Type B pancreatic cell (in vitro differentiated cells): Measurements from ENCODE around the gene NFIX. TPM values are rescaled to one million over a fixed set of nuclear protein-coding genes. Genes with fewer than 3 reads are reported as not detected.

Experiments
- DNase-seq: peaks from one replicate; pipeline ENCODE4 v3.0.0; 2021; ENCODE audit warnings: mixed read lengths; ENCODE audit not compliant: unreplicated experiment; ENCODE audit errors: extremely low spot score
- H3K27ac Mint-ChIP-seq: 2 replicates; pipeline ENCODE4 v1.8.0; 2021; ENCODE audit warnings: mild to moderate bottlenecking, mixed read lengths
- H3K27me3 Mint-ChIP-seq: 2 replicates; pipeline ENCODE4 v1.8.0; 2021; ENCODE audit warnings: mixed read lengths
- H3K36me3 Mint-ChIP-seq: 2 replicates; pipeline ENCODE4 v1.8.0; 2021; ENCODE audit warnings: mixed read lengths
- H3K4me1 Mint-ChIP-seq: one replicate; pipeline ENCODE4 v1.8.0; 2021; ENCODE audit warnings: mixed read lengths; ENCODE audit not compliant: unreplicated experiment
- H3K4me3 Mint-ChIP-seq: 2 replicates; pipeline ENCODE4 v1.8.0; 2021; ENCODE audit warnings: mild to moderate bottlenecking, mixed read lengths
- H3K9me3 Mint-ChIP-seq: 2 replicates; pipeline ENCODE4 v1.8.0; 2021; ENCODE audit warnings: mixed read lengths
- total RNA-seq: library from RNA; stranded (reverse); gene quantifications from 2 replicates; pipeline ENCODE4 v1.2.1, GENCODE V29; 2021; ENCODE audit warnings: low replicate concordance
- TF ChIP-seq, protein P1 (sequence below): fragments of 200-600 bp; sonication (generic); conservative IDR thresholded peaks from 2 replicates; pipeline ENCODE4 v1.5.0; 2021; ENCODE audit warnings: antibody characterized with exemption, mild to moderate bottlenecking

NFIX gene
- total RNA-seq, 1 donor from 2014 or later: 12.4 TPM

DNA sequence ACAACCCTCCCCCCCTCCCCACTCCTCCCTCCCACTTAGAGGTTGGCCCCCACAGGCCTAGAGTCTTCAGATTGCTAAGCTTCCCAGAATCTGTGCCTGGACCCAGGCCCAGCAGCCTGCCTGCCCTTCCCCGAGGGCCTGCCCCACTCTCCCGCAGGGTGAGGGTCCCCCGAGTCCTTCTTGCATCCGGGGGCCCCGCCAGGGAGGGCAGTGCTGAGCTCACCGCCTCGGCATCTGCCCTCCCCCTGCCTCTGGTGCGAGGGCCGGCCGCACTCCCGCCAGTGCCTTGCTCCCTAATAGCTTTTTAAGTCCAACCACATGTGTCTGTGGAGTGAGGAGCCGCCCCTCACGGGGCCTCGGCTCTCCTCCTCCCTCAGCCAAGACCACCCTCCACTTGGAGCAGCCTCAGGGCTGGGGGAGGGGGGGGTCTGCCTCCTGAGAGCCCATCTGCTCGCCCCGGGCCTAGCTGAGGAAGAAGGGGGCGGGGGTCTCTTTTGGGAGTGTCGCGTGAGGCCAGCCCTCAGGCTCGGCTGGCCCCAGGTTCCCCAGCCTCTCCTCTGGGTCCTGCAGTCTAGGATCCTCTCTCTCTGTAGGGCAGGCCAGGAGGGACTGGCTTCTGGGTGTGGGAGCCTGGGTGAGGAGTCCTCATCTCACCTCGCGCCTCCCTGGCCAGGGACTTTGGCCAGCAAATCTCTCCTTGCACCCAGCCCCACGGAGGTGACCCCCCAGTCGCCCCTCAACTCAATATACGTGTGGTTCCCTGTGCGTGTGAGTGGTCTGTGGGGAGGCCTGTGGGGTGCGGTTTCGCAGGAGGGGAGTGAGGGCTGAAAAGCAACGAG, 60.2 kb downstream of the NFIX start:
- Mint-ChIP-seq H3K4me1 (peaks cover 51% of the 10 kb centered on the region), H3K27ac (peak overlapping the region; percentile 82), H3K4me3 (peak overlapping the region; percentile 71), H3K27me3 (peaks cover 73% of the 10 kb centered on the region), H3K9me3 (no peaks in the 10 kb centered on the region), H3K36me3 (no peaks in the 10 kb centered on the region)
- TF ChIP-seq, protein P1, sequence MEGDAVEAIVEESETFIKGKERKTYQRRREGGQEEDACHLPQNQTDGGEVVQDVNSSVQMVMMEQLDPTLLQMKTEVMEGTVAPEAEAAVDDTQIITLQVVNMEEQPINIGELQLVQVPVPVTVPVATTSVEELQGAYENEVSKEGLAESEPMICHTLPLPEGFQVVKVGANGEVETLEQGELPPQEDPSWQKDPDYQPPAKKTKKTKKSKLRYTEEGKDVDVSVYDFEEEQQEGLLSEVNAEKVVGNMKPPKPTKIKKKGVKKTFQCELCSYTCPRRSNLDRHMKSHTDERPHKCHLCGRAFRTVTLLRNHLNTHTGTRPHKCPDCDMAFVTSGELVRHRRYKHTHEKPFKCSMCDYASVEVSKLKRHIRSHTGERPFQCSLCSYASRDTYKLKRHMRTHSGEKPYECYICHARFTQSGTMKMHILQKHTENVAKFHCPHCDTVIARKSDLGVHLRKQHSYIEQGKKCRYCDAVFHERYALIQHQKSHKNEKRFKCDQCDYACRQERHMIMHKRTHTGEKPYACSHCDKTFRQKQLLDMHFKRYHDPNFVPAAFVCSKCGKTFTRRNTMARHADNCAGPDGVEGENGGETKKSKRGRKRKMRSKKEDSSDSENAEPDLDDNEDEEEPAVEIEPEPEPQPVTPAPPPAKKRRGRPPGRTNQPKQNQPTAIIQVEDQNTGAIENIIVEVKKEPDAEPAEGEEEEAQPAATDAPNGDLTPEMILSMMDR: no peak
- peak; percentile 88 for DNase-seq

DNA sequence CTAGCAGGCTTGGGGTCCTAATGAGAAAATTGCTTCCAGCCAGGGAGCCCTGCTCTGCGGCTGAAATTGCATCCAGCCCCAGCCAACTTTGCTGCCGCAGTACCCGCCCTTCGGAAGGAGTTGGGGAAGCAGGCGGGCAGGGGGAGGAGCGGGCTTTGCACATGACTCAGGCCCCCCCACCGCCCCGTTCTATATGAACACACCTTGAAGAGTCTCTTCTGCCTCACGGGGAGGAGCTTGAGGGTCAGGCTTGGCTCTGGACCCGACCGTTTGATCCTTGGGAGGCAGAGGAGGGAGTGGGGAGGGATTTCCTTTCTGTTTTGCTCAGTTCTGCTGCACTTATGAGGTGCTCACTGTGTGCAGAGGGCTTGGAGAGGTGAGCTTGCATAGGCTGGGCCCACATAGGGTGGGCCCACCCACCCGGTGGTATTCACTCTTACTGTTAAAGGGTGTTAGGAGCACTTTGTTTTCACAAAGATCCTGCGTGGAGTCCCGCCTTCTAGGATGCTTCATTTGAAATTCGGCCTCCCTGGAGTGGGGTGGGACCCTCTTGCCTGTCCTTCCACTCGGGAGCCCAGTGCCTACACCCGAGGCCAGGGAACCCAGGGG, 60.9 kb downstream of the NFIX start:
- Mint-ChIP-seq H3K27me3 (peaks cover 73% of the 10 kb centered on the region), H3K4me1 (peaks cover 46% of the 10 kb centered on the region), H3K9me3 (no peaks in the 10 kb centered on the region), H3K36me3 (no peaks in the 10 kb centered on the region), H3K27ac (peak overlapping the region; percentile 82), H3K4me3 (peak overlapping the region; percentile 71)
- peak; percentile 80 for DNase-seq
- TF ChIP-seq, protein P1: no peak

DNA sequence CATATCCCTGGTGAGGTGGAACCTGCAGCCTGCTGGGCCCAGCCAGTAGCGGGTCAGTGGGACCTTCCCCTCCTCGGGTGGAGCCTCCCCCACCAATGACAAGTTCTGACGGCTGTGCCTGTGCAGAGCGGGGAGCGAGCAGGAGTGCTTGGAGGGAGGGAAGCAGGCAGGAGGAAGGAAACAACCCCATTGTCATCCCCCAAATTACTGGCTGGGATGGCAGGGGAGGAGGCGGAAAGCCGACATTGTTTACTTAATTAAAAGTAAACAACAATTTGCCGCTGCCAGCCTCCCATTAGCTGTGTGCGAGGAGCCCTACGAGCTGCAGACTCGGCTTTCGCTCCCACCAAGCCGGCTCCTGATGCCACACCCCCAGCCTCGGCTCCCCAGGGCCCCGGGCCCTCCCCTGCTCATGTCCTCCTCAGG, 61.9 kb downstream of the NFIX start:
- Mint-ChIP-seq H3K9me3 (no peaks in the 10 kb centered on the region), H3K36me3 (no peaks in the 10 kb centered on the region), H3K27ac (no peak overlapping the region), H3K4me1 (peaks cover 36% of the 10 kb centered on the region), H3K4me3 (no peak overlapping the region), H3K27me3 (peaks cover 74% of the 10 kb centered on the region)
- TF ChIP-seq, protein P1: no peak
- no peak for DNase-seq

DNA sequence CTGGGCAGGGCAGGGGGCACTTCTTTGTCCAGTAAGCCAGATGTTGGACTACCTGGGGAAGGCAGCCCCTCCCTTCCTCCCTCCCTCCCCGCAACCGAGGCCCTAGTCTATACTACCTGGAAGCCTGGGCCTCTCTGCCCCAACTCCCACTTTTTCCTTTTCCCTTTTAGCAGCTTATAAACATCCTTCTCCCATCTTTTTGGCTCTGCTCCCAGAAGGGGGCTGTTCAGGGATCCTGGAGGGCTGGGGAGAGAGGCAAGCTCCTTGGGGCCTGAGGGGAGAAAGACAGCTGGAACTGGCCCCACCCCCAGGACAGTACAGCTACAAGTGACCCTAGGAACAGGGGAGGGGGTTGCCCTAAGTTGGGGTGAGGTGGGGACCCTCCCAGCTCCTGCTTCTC, 62.5 kb downstream of the NFIX start:
- TF ChIP-seq, protein P1: no peak
- no peaks in the 10 kb centered on the region for H3K36me3 Mint-ChIP-seq
- H3K4me3 Mint-ChIP-seq: no peak overlapping the region
- no peak for DNase-seq
- peaks cover 32% of the 10 kb centered on the region for H3K4me1 Mint-ChIP-seq
- peaks cover 76% of the 10 kb centered on the region for H3K27me3 Mint-ChIP-seq
- no peaks in the 10 kb centered on the region for H3K9me3 Mint-ChIP-seq
- H3K27ac Mint-ChIP-seq: no peak overlapping the region

DNA sequence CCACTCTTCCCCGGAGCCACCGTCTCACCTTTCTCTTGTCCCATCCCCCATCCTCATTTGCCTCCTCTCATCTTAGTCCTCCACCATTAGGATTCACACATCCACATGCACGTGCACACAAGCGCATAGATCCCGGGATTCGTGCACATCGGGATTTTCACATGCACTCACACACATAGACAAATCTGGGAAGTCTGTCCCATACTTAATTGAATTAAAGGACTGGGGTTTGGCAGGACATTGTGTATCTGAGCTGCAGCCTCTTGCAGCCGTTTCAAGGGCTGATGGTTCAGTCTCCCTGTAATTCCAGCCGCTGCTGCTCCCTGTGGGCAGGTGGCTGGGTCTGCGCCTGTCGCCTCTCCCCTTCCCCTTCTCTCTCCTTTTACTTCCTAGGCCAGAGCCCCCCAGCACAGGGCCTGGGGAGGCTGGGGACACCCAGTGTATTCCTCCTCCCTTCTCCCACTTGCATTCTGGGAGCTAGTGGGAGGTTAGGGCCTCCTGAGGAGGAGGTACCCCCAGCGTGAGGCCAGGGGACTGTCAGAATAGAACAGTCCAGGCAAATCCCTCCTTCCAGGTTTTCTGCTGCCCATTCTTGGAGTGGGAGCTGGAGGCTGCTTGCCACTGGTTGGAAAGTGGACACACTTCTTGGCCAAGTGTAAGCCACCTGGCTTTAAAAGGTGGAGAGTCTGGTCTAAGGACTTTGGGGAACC, 63.8 kb downstream of the NFIX start:
- H3K27me3 Mint-ChIP-seq: peaks cover 75% of the 10 kb centered on the region
- no peaks in the 10 kb centered on the region for H3K9me3 Mint-ChIP-seq
- TF ChIP-seq, protein P1: peak; percentile 16
- H3K4me1 Mint-ChIP-seq: peaks cover 27% of the 10 kb centered on the region
- DNase-seq: no peak
- no peaks in the 10 kb centered on the region for H3K36me3 Mint-ChIP-seq
- H3K27ac Mint-ChIP-seq: peak overlapping the region; percentile 23
- H3K4me3 Mint-ChIP-seq: no peak overlapping the region
